ENCODE measurements around the gene SLC52A3. TPM values are rescaled to one million over a fixed set of nuclear protein-coding genes. Genes with fewer than 3 reads are reported as not detected.

SLC52A3 gene
- total RNA-seq, 1 experiment from 2014 or later: 4.2 TPM

DNA sequence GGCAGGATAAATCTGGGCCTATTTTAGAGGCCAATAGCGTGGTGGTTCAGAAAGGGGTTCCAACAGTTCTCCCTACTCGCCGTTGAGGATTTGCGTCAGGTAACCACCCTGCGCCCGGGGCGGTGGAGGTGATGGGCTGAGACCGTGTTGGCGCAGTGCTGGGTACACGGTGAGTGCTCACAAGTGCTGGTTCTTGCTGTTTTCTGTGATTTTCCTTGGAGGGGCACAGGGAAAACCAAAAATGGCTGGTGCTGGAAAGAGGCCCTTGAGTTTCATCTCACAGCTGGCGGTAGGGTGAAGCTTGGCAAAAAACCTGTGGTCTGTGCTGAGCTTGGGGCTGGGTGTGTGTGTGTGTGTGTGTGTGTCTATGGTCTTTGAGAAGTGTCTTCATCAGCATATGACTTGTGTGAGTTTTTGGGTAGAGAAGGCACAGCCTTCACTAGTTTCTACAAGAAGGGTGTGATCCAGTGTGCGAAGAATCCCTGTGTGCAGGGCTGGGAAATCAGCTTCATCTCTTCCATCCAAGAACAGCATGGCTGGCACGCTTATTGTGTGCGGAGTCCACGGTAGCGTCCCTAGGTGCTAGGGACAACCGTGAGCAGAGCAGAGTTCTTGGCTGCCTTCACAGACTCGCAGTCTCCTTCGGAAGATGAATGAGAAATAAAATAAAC, 57.4 kb downstream of the SLC52A3 start:
- POLR2A ChIA-PET (ENCODE audit: unreplicated experiment): no interaction called here
- no TSS peak for BruUV-seq (replicated peaks)
- Histone ChIP-seq H3K4me1 (ENCODE audit: insufficient read depth, low read length) (no peaks in the 10 kb centered on the region), H3K36me3 (ENCODE audit: low read depth, low read length) (no peaks in the 10 kb centered on the region), H3K9me3 (ENCODE audit: low read length) (0 out of 2 replicates have a peak, but pooled peaks cover 14% of the 10 kb centered on the region), H2AFZ (ENCODE audit: low read length) (no peak overlapping the region), H3K4me3 (ENCODE audit: low read length) (no peak overlapping the region), H3F3A (ENCODE audit: low read length, unreplicated experiment) (no peaks in the 10 kb centered on the region), H3K9ac (ENCODE audit: low read length) (no peak overlapping the region), H3K79me2 (ENCODE audit: low read length) (no peaks in the 10 kb centered on the region), H3K4me2 (ENCODE audit: low read length) (no peak overlapping the region), H4K20me1 (ENCODE audit: low read length) (no peaks in the 10 kb centered on the region; the same call in 1 of the 2 replicates), H3K9me2 (replicated peaks; ENCODE audit: low read length) (no peaks in the 10 kb centered on the region), H3K27ac (ENCODE audit: low read length) (no peak overlapping the region), H3K27me3 (ENCODE audit: low read length) (peaks cover 61% of the 10 kb centered on the region)
- DNase-seq (no peak), ATAC-seq (no peak)
- no peak for TF ChIP-seq CTCF (conservative IDR thresholded peaks at IDR 0.05; ENCODE audit: low read depth, low read length)
- TF ChIP-seq EZH2 (IDR thresholded peaks at IDR 0.05; ENCODE audit: low read length, unreplicated experiment): no peak
- TF ChIP-seq EZH2phosphoT487 (IDR thresholded peaks at IDR 0.05; ENCODE audit: borderline replicate concordance, low read length): no peak
- intact Hi-C loops (cut with micrococcal nuclease): no loop called here
- CTCF ChIA-PET: no interaction called here

Other genes starting within 250 kb of the SLC52A3 start
- 147 and 161 TPM in 2 replicates for gene CSNK2A1, start 224.7 kb downstream of the SLC52A3 start, total RNA-seq (2014; rRNA removed)
- gene TCF15, start 158.2 kb downstream of the SLC52A3 start, total RNA-seq (2014; rRNA removed): 0.40 and 0.98 TPM in 2 replicates
- 99.3 and 105 TPM in 2 replicates for gene SRXN1, start 115.3 kb downstream of the SLC52A3 start, total RNA-seq (2014; rRNA removed)
- not detected in 2 replicates for gene SCRT2, start 92.7 kb downstream of the SLC52A3 start, total RNA-seq (2014; rRNA removed)
- gene FAM110A, start 65.2 kb upstream of the SLC52A3 start, total RNA-seq (2014; rRNA removed): 23.0 and 28.4 TPM in 2 replicates
- gene ANGPT4, start 147.8 kb upstream of the SLC52A3 start, total RNA-seq (2014; rRNA removed): not detected in 2 replicates
- gene RSPO4, start 233.8 kb upstream of the SLC52A3 start, total RNA-seq (2014; rRNA removed): not detected in 2 replicates

All from PC-3 (cell line).